Endothelial cell of umbilical vein (primary cell): ENCODE results near the gene ARSB.

Source experiments
- POLR2A ChIP-seq: IDR thresholded peaks from 2 replicates; pipeline ENCODE4 v1.6.1; 2012; ENCODE audit warnings: low read depth, mild to moderate bottlenecking, control low read depth, low read length
- TF ChIP-seq, protein P1 (sequence below), 2 donors: IDR thresholded peaks; 1 replicate in 1 of 2; 2 replicates in 1 of 2; pipeline ENCODE4 v1.5.1; 2011; ENCODE audit warnings: low read length in 2 of 2, mild to moderate bottlenecking in 2 of 2, moderate library complexity in 2 of 2, control low read depth in 1 of 2, inconsistent platforms in 1 of 2, low read depth in 1 of 2; ENCODE audit not compliant: insufficient read depth in 1 of 2; ENCODE audit errors: extremely low read depth in 1 of 2

DNA sequence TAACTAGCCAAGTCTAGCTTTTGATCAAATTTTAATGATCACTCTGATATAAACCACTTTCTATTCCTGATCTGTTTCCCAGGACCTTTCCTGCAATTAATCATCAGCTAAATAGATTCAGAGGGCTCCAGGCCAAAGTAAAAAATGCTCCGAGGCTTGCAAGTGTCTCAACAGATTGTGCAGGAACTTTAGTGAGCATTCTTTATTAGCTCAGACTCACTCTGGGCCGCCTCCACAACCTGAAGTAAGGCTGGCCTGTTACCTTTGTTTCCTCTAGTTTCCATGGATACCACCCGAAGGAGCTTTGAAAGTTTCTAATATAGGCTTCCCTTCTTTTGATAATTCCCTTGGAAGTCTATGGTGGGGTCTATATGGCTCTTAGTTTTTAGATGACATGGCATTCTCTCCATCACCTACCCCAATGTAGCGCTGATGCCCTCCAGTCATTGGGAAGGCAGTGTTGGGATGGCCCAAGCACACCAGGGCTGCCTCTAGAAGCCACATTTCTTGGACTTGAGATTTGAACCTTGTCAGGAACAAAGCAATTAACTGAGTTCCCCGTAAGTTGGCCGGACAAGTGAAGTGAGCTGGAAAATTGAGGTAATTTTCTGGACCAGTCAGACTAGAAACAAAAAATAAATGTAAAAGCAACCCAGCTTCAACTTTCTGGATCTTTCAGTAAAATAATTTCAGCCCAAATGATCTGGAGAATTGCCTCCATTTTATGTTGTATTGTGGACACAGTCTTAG, 238.9 kb downstream of the ARSB start:
- TF ChIP-seq, protein P1, sequence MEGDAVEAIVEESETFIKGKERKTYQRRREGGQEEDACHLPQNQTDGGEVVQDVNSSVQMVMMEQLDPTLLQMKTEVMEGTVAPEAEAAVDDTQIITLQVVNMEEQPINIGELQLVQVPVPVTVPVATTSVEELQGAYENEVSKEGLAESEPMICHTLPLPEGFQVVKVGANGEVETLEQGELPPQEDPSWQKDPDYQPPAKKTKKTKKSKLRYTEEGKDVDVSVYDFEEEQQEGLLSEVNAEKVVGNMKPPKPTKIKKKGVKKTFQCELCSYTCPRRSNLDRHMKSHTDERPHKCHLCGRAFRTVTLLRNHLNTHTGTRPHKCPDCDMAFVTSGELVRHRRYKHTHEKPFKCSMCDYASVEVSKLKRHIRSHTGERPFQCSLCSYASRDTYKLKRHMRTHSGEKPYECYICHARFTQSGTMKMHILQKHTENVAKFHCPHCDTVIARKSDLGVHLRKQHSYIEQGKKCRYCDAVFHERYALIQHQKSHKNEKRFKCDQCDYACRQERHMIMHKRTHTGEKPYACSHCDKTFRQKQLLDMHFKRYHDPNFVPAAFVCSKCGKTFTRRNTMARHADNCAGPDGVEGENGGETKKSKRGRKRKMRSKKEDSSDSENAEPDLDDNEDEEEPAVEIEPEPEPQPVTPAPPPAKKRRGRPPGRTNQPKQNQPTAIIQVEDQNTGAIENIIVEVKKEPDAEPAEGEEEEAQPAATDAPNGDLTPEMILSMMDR (IDR thresholded peaks at IDR 0.05; ENCODE audit: extremely low read depth in 1 of 2, insufficient read depth in 1 of 2, low read depth in 1 of 2, low read length in 2 of 2), result no peak
- TF ChIP-seq POLR2A, result no peak
